CD14-positive monocyte (primary cell): ENCODE results near the gene PHGDH. TPM values are rescaled to one million over a fixed set of nuclear protein-coding genes. Genes with fewer than 3 reads are reported as not detected.

Source experiments
- DNase-seq, 3 donors: peaks; one replicate each; pipeline ENCODE4 v3.0.0-alpha.2; 2011 to 2022
- H2AFZ ChIP-seq: 2 replicates; pipeline ENCODE4 v1.6.0; 2012; ENCODE audit warnings: mild to moderate bottlenecking, low read depth, low read length, inconsistent platforms; ENCODE audit not compliant: insufficient read depth, poor library complexity, severe bottlenecking
- H3K27ac ChIP-seq, 2 donors: 1 replicate in 1 of 2; 2 replicates in 1 of 2; pipeline ENCODE4 v1.5.1; 2012 to 2013; ENCODE audit warnings: low read length in 2 of 2, control low read depth in 1 of 2, inconsistent platforms in 1 of 2, low read depth in 1 of 2, mild to moderate bottlenecking in 1 of 2
- H3K27me3 ChIP-seq, 2 donors: one replicate each; pipeline versions ENCODE4 v1.6.0 to v1.6.1; 2011 to 2013; ENCODE audit warnings: low read length in 2 of 2; ENCODE audit not compliant: control insufficient read depth in 2 of 2, insufficient read depth in 2 of 2
- H3K36me3 ChIP-seq, 2 donors: replicated peaks in 1 of 2; 1 replicate in 1 of 2; 2 replicates in 1 of 2; pipeline versions ENCODE4 v1.5.1 to v1.6.1; 2012 to 2013; ENCODE audit warnings: low read length in 2 of 2, control low read depth in 1 of 2, inconsistent platforms in 1 of 2, mild to moderate bottlenecking in 1 of 2; ENCODE audit not compliant: insufficient read depth in 2 of 2, control insufficient read depth in 1 of 2
- H3K4me1 ChIP-seq, 2 donors: 1 replicate in 1 of 2; 2 replicates in 1 of 2; pipeline versions ENCODE4 v1.5.1 to v1.6.1; 2012 to 2013; ENCODE audit warnings: low read length in 2 of 2, control low read depth in 1 of 2, inconsistent platforms in 1 of 2, mild to moderate bottlenecking in 1 of 2, moderate library complexity in 1 of 2; ENCODE audit not compliant: insufficient read depth in 2 of 2, control insufficient read depth in 1 of 2
- H3K4me2 ChIP-seq: replicated peaks from 2 replicates; pipeline ENCODE3; 2012; ENCODE audit warnings: low read length, moderate library complexity, mild to moderate bottlenecking; ENCODE audit not compliant: poor library complexity, severe bottlenecking; ENCODE audit errors: extremely low read depth
- H3K4me3 ChIP-seq, 3 experiments: fragments of 200-600 bp in 1 of 3; sonication (generic) in 1 of 3; replicated peaks in 1 of 3; 1 replicate in 2 of 3; 2 replicates in 1 of 3; pipeline ENCODE4 v1.5.1; 2011 to 2013; ENCODE audit warnings: low read length in 3 of 3, mild to moderate bottlenecking in 3 of 3, control low read depth in 2 of 3, low read depth in 2 of 3, inconsistent platforms in 1 of 3, moderate library complexity in 1 of 3
- H3K79me2 ChIP-seq: 2 replicates; pipeline ENCODE4 v1.6.0; 2012; ENCODE audit warnings: mild to moderate bottlenecking, control low read depth, inconsistent platforms, low read length, moderate library complexity; ENCODE audit not compliant: insufficient read depth
- H3K9ac ChIP-seq: 2 replicates; pipeline ENCODE4 v1.6.0; 2017; ENCODE audit warnings: low read length, mild to moderate bottlenecking; ENCODE audit not compliant: insufficient read depth, poor library complexity, severe bottlenecking
- H3K9me3 ChIP-seq, 2 donors: replicated peaks in 1 of 2; 1 replicate in 1 of 2; 2 replicates in 1 of 2; pipeline versions ENCODE4 v1.5.1 to v1.6.1; 2012 to 2013; ENCODE audit warnings: low read length in 2 of 2, control low read depth in 1 of 2; ENCODE audit not compliant: control insufficient read depth in 1 of 2, insufficient read depth in 1 of 2
- H4K20me1 ChIP-seq: 2 replicates; pipeline ENCODE4 v1.6.0; 2012; ENCODE audit warnings: mild to moderate bottlenecking, low read length, control low read depth, moderate library complexity; ENCODE audit not compliant: insufficient read depth
- H3K27ac Mint-ChIP-seq, 7 donors: one replicate each; pipeline ENCODE4 v1.8.0; 2020; ENCODE audit warnings: mild to moderate bottlenecking in 7 of 7, mixed read lengths in 7 of 7, moderate library complexity in 6 of 7, inconsistent platforms in 2 of 7
- H3K27me3 Mint-ChIP-seq, 3 donors: one replicate each; pipeline ENCODE4 v1.8.0; 2021 to 2022; ENCODE audit warnings: low read depth in 3 of 3, mild to moderate bottlenecking in 3 of 3, mixed read lengths in 3 of 3, moderate library complexity in 3 of 3, inconsistent platforms in 1 of 3
- H3K36me3 Mint-ChIP-seq, 2 donors: one replicate each; pipeline ENCODE4 v1.8.0; 2020; ENCODE audit warnings: mixed read lengths in 2 of 2, inconsistent platforms in 1 of 2, mild to moderate bottlenecking in 1 of 2
- H3K4me1 Mint-ChIP-seq: one replicate; pipeline ENCODE4 v1.8.0; 2020; ENCODE audit warnings: mild to moderate bottlenecking, mixed read lengths
- H3K4me3 Mint-ChIP-seq, 2 donors: one replicate each; pipeline ENCODE4 v1.8.0; 2020; ENCODE audit warnings: mild to moderate bottlenecking in 2 of 2, mixed read lengths in 2 of 2, moderate library complexity in 1 of 2
- H3K9me3 Mint-ChIP-seq, 7 donors: one replicate each; pipeline ENCODE4 v1.8.0; 2020 to 2022; ENCODE audit warnings: mixed read lengths in 7 of 7, mild to moderate bottlenecking in 6 of 7, moderate library complexity in 6 of 7, inconsistent platforms in 2 of 7
- CTCF ChIP-seq: fragments of 200-600 bp; IDR thresholded peaks from one replicate; pipeline ENCODE4 v1.8.0; 2022; ENCODE audit warnings: antibody characterized with exemption, mild to moderate bottlenecking
- WGBS: methylation state at CpG from one replicate; pipeline ENCODE4 v1.1.5; 2013; ENCODE audit warnings: missing lambda C conversion rate; ENCODE audit not compliant: insufficient coverage; 5-methylcytosine and 5-hydroxymethylcytosine counted together
- intact Hi-C, 2 donors: fragments of 100-400 bp; cut with micrococcal nuclease; formaldehyde crosslinking; loops; one replicate each; pipeline versions ENCODE4 v1.15.0 to v1.15.1; 2023
- polyA plus RNA-seq, 3 donors: library from polyadenylated mRNA; depleted of rRNA in 1 of 3; unstranded in 2 of 3; stranded (reverse) in 1 of 3; fragments of 300-500 nt in 2 of 3; fragments of >200 nt in 1 of 3; fragmentation: Illumina TruSeq in 2 of 3; gene quantifications; 1 replicate in 2 of 3; 2 replicates in 1 of 3; pipeline ENCODE4 v1.2.3, GENCODE V29; 2012 to 2021

Gene PHGDH
- polyA plus RNA-seq, 3 donors = 0.09 to 0.44 (median 0.20) TPM

DNA sequence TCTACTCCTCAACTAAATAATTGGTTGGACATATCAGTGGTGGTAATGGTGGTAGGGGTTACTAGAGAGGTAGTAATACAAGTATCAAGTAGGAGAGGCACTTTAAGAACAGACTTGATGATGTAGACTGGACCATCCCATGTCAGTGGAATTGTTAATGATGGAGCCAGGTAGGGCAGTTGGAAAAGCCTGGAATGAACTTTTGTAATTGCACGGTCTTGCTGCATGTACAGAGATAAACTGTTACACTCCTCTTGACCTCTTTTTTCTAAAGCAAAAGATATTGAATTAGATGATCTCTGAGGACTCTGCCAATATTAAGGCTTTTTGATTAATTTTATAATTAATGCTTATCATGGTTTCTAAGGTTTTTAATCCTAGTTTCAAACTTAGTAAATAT is 51.2 kb downstream of the PHGDH start:
- H3K4me3 Mint-ChIP-seq = no peak overlapping the region
- no CpG with 5 or more reads among the region's 1 CpG for WGBS
- no peak for DNase-seq
- TF ChIP-seq CTCF = no peak
- Histone ChIP-seq H3K36me3 (no peaks in the 10 kb centered on the region), H3K27ac (no peak overlapping the region), H4K20me1 (no peaks in the 10 kb centered on the region), H3K27me3 (no peaks in the 10 kb centered on the region), H3K9ac (no peak overlapping the region), H3K79me2 (no peaks in the 10 kb centered on the region), H3K4me1 (no peaks in the 10 kb centered on the region), H3K9me3 (no peaks in the 10 kb centered on the region), H3K4me3 (no peak overlapping the region), H3K4me2 (no peak overlapping the region), H2AFZ (no peak overlapping the region)
- no peaks in the 10 kb centered on the region for H3K36me3 Mint-ChIP-seq
- intact Hi-C loops = no loop called here
- H3K4me1 Mint-ChIP-seq = no peaks in the 10 kb centered on the region
- no peak overlapping the region for H3K27ac Mint-ChIP-seq
- peaks cover 0 to 5% (median 1%) of the 10 kb centered on the region in 3 donors for H3K27me3 Mint-ChIP-seq
- H3K9me3 Mint-ChIP-seq = peaks cover 0 to 3% (median 0%) of the 10 kb centered on the region in 7 donors

- Histone ChIP-seq H3K4me1 (no peaks in the 10 kb centered on the region), H2AFZ (no peak overlapping the region), H3K27me3 (no peaks in the 10 kb centered on the region), H3K9ac (no peak overlapping the region), H3K4me3 (no peak overlapping the region), H4K20me1 (no peaks in the 10 kb centered on the region), H3K4me2 (no peak overlapping the region), H3K27ac (no peak overlapping the region), H3K36me3 (no peaks in the 10 kb centered on the region), H3K79me2 (no peaks in the 10 kb centered on the region), H3K9me3 (no peaks in the 10 kb centered on the region)
- no peak for DNase-seq
- intact Hi-C loops = no loop called here
- Mint-ChIP-seq H3K9me3 (peaks cover 0 to 3% (median 0%) of the 10 kb centered on the region in 7 donors), H3K27ac (no peak overlapping the region), H3K4me1 (no peaks in the 10 kb centered on the region), H3K36me3 (no peaks in the 10 kb centered on the region), H3K4me3 (no peak overlapping the region), H3K27me3 (peaks cover 0 to 5% (median 1%) of the 10 kb centered on the region in 3 donors)
- WGBS = 90% methylated on average over 5 of the region's 6 CpGs
- TF ChIP-seq CTCF = no peak
Observed at GRCh38 chr1:119764220-119764619, 52.5 kb downstream of the PHGDH start.
